SKM-1 treated with dmso at 0.1 percent for 144 hours (cell line): Measurements from ENCODE around the gene IQSEC1.
A peak's percentile ranks its signal among the peaks of the same experiment; 100 is the strongest.

Source experiments
- DNase-seq: peaks from one replicate; lab custom pipeline; 2025; ENCODE audit not compliant: unreplicated experiment; lab: John Stamatoyannopoulos, UW

The IQSEC1 gene

GRCh38 chr3:12957824-12958792, 115.1 kb downstream of the IQSEC1 start:
- no peak for DNase-seq

- no peak for DNase-seq
These were observed 115.9 kb downstream of the IQSEC1 start for GRCh38 chr3:12957339-12957738.

DNA sequence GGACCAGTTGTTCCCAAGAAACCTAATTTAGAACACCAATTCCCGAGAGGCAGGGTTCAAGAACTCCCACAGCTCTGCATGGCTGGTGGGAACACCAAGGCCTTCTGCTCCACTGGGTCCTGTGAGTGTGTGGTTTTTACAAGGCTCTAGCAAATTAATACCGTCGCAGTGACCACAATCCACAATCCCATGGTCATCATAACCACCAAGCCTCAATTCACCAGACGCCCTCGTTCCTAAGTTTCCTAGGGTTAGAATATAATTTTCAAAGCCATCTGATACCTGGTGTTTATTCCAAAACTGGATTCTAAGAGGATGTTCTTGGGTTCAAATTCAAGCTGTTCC, 116.9 kb downstream of the IQSEC1 start:
- DNase-seq = no peak

DNA sequence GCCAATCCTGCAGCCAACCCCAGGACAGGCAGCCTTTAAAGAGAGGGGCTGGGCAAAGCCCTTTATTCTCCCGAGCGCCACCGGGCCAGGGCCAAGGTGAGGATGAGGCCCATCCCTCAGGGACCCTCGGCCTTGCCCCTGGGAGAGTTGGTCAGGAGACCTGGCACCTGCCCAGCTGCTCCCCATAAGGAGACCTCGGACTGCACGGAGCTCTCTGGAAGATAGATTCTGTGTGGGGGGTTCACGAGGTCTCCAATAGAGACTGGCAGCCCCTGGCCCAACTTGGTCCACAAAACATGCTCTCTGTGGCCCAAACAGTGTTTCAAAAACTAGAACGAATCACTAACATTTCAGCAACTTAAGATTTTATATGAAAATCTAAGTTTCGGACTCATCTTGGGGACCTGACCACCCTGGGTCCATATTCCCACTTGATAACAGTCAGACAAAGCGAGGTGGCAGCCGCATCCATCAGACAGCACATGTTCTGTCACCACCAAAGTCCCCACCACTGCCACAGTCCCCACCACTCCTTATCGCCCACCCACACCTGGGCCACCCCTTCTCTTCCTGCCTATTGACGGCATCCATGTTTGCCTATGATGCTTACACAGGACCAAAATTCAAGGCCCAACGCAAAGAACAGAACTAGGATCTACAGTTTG, 117.4 kb downstream of the IQSEC1 start:
- no peak for DNase-seq

GRCh38 chr3:12954891-12955650, 118.2 kb downstream of the IQSEC1 start:
- DNase-seq = no peak

- DNase-seq = no peak
These were observed 119.0 kb downstream of the IQSEC1 start for GRCh38 chr3:12954180-12954579.

GRCh38 chr3:12953201-12953995, 119.8 kb downstream of the IQSEC1 start:
- no peak for DNase-seq

DNA sequence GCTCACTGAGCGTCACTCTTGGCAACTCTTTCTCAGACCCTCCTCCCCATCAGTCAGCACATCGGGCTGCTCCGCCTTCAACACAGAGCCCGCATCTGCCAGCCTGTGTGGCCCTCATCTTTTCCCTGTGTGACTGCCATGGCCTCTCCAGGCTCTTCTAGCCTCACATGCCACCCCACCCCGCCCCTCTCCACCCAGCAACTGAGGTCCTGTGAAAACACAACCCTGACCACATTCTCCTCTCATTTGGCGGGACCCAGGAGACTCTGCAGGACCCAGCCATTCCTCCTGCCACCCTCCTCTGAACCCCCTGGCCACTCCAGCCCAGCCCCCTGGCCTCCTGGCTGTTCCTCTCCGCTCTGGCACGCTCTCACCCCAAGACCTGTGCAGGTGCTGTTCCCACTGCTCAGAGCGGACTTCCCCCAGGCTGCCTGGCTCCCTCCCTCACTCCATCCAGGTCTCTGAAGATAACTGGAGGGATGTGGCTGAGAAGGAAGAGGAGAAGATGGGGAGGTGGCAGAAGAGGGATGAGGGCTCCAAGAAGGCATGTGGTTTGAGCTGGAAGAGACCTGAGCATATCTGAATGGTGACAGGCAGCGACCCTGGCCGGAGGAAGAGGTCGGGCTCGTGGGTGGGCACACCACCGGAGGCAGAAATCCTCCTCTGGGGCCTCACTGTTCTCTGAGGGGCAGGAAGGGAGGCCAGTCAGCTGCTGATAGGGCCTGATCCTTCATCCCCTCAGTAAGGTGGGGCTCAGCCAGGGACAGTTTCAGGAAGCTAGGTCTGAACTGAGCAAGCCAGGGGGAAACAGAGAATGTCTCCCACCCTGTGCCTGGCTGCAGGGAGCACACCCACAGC, 120.7 kb downstream of the IQSEC1 start:
- DNase-seq = no peak

DNA sequence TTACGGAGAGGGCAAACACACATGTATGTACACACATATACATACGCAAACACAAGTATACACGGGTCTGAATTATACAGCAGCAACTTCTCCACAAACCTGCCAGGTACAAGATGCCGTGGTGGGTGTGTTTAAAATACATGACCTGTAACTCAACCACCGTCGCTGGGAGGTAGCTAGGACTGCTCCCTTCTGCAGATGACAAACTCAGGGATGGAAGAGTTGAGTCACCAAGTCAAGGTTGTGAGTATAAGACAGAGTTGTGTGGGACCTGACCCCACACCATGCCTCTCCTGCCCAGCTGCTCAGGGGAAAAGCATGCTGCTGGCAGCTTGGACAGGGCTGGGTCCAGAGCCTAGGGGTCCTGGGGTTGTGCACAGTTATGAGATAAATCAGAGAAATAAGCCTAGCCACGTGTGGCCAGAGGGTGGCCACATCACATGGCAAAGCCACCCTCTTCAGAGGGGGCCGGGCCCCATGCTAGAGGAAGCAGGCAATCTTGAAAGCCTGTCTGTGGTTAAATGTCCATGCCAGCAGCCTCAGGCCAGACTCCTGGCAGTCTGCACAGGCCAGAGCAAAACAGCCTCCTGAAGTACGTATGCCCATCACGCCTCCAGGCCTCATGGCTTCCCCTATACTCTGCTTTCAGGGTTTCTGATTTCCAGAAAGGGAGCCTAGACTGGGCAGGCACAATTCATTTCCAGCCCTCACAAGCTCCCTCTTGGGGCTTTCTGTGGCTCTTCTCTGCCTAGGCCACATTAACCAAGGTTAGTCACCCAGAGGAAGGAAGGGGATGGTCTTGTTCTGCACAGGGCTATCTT, 124.1 kb downstream of the IQSEC1 start:
- DNase-seq = peak; percentile 84

- DNase-seq = no peak
These were observed 124.9 kb downstream of the IQSEC1 start for GRCh38 chr3:12948371-12948770.

- no peak for DNase-seq
These were observed 125.5 kb downstream of the IQSEC1 start for GRCh38 chr3:12947504-12948369.

DNA sequence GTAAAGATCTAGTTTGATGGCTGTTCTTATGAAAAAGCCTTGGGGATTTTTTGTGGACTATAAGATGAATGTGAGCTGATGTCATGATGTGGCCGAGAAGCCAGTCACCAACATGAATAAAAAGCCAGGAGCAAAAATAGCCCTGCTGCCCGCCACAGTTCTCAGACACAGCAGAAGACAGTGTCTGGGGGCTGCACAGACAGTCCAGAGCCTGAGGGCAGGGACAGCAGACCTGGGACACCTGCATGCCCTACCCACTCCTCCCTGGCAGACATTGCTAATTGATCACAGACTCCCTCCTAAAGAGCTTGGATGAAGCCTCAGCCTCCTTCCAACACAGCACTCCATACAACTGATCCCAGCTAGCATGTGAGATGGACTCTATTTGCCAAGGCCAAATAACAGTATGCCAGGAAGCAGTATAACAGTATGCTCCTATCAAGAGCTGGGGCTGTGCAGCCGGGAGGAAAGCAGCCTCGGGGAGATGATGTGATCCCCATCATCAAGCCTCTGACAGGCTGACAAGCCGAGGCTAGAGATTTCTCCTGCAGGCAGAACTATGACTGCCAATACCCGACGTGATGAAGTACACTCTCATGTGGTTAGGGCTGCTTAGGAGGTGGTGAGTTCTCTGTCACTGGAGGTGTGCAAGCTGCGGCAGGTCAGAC, 126.4 kb downstream of the IQSEC1 start:
- no peak for DNase-seq

- no peak for DNase-seq
These were observed 127.0 kb downstream of the IQSEC1 start for GRCh38 chr3:12946251-12946648.

DNA sequence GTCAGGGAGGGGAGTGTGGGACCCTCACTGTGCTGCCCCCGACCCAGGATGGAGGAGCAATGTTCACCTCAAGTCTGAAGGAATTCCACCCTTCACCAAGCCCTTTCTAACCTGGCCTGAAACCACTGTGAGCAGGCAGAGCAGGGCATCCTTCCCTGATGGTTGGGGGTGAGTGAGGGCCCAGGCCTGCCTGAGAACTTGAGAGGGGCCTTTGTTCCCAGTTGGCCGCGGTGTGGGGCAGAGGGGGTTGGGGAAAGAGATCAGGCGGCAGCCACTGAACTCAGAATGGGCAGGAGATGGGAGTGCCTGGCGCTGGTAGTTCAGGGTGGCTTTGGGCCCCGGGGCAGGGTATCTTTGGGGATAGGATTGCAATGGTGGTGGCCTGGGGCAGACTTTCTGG, 128.4 kb downstream of the IQSEC1 start:
- no peak for DNase-seq

- DNase-seq = no peak
These were observed 128.8 kb downstream of the IQSEC1 start for GRCh38 chr3:12944413-12944812.

DNA sequence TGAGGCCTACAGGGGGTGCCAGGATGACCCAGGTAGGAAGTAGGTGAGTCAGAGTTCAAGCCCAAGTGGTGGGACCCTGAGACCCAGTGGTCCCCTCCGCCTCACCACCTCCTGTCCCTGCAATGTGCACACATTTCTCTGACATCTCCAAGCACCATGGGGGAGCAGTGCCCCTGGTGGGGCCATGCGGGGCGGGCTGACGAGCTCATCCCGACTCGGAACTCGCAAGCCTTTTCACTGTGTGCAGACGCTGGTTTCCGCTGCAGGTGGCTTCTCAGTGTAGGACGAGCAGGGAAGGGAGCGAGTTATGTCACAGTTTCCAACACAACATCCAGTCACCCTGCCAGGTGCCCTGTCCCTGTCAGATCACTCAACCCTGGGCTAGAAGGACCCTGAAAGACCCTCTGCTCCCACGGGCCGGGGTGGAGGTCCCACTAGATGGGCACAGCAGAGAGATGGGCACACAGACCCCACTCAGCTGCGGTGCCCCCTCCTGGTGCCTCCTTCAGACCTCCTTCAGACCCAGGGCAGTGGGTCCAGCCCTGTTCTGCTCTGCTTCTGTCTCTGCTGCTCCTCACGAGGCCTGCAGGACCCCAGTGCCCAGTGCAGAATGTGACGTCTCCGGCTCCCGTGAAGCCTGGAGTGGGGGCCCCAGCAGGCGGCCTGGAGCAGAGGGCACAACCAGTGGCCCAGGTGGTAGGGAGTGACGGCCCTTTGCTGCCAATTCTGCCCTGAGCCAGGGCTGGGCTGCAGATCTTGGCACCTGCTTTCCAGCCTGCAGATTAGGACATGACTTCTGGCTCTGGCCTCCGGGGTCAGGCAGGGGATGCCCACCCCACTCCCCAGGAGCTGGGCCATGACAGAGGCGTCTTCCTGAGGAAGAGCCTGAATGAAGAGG, 129.9 kb downstream of the IQSEC1 start:
- DNase-seq = no peak
